GM12878 (cell line): Measurements from ENCODE around the gene MCM5. TPM values are rescaled to one million over a fixed set of nuclear protein-coding genes. Genes with fewer than 3 reads are reported as not detected.

Experiments
- ATAC-seq: fragments of 200-7000 bp; cut with Tn5 transposase; 3 replicates; pipeline ENCODE4 v1.9.1; 2020; ENCODE audit warnings: mild to moderate bottlenecking, moderate library complexity
- BruUV-seq: library from RNA; stranded (reverse); fragments of 400-500 nt; replicated peaks from 2 replicates; lab custom pipeline; 2021; lab: Mats Ljungman, UMichigan
- CTCF ChIA-PET: fragments of 300-600 bp; sonication (Branson Sonifier 250); formaldehyde crosslinking; extraction: SDS; loops from one replicate; lab custom pipeline; 2021; ENCODE audit warnings: inconsistent platforms; lab: Yijun Ruan, JAX
- POLR2A ChIA-PET: fragments of 350-600 bp; formaldehyde crosslinking; extraction: SDS; loops from one replicate; lab custom pipeline; 2021; ENCODE audit warnings: inconsistent platforms; lab: Charles Lee
- RAD21 ChIA-PET: fragments of 300-600 bp; sonication (Branson Sonifier 250); formaldehyde crosslinking; loops from one replicate; lab custom pipeline; 2023; ENCODE audit warnings: antibody characterized with exemption; ENCODE audit not compliant: unreplicated experiment; lab: Charles Lee
- SMC1A ChIA-PET: fragments of 300-600 bp; sonication (Branson Sonifier 250); formaldehyde crosslinking; loops from one replicate; lab custom pipeline; 2023; ENCODE audit not compliant: unreplicated experiment, uncharacterized antibody; lab: Charles Lee
- DNase-seq: peaks from one replicate; pipeline ENCODE4 v3.0.0-alpha.2; 2011; ENCODE audit warnings: low read depth, low spot score
- FAIRE-seq: peaks from 3 replicates; lab custom pipeline; 2011; peaks lifted over from hg19 to GRCh38; lab: Jason Lieb, UNC
- H2AFZ ChIP-seq: 2 replicates; pipeline ENCODE4 v1.6.0; 2011; ENCODE audit warnings: low read depth, low read length, control low read depth; ENCODE audit not compliant: control insufficient read depth
- H3K27ac ChIP-seq: 2 replicates; pipeline ENCODE4 v1.5.1; 2011; ENCODE audit warnings: control low read depth; ENCODE audit not compliant: control insufficient read depth, insufficient read depth
- H3K27me3 ChIP-seq, 2 experiments: replicated peaks in 1 of 2; 2 replicates each; pipeline versions ENCODE4 v1.6.0 to v1.6.1; 2011; ENCODE audit warnings: low read length in 1 of 2; ENCODE audit not compliant: control insufficient read depth in 2 of 2, insufficient read depth in 2 of 2
- H3K36me3 ChIP-seq, 2 experiments: 2 replicates each; pipeline ENCODE4 v1.5.1; 2011; ENCODE audit warnings: low read length in 1 of 2; ENCODE audit not compliant: control insufficient read depth in 2 of 2, insufficient read depth in 2 of 2
- H3K4me1 ChIP-seq: 2 replicates; pipeline ENCODE4 v1.6.1; 2011; ENCODE audit warnings: mild to moderate bottlenecking, low read length, moderate library complexity, mixed read lengths; ENCODE audit not compliant: control insufficient read depth, insufficient read depth
- H3K4me2 ChIP-seq: 2 replicates; pipeline ENCODE4 v1.6.0; 2011; ENCODE audit warnings: control low read depth; ENCODE audit not compliant: control insufficient read depth, insufficient read depth
- H3K4me3 ChIP-seq: fragments of 200-600 bp; sonication (generic); 2 replicates; pipeline ENCODE4 v1.5.1; 2016
- H3K79me2 ChIP-seq: 2 replicates; pipeline ENCODE4 v1.6.0; 2011; ENCODE audit warnings: low read length; ENCODE audit not compliant: control insufficient read depth, insufficient read depth
- H3K9ac ChIP-seq: 2 replicates; pipeline ENCODE4 v1.8.0; 2011; ENCODE audit warnings: low read length, control low read depth, mixed read lengths; ENCODE audit not compliant: control insufficient read depth, insufficient read depth
- H3K9me3 ChIP-seq: replicated peaks from 3 replicates; pipeline ENCODE4 v1.5.1; 2011; ENCODE audit warnings: mild to moderate bottlenecking, low read length; ENCODE audit not compliant: control insufficient read depth, insufficient read depth
- H4K20me1 ChIP-seq: 2 replicates; pipeline ENCODE4 v1.6.0; 2011; ENCODE audit not compliant: control insufficient read depth, insufficient read depth
- CBX3 ChIP-seq: fragments of 200-600 bp; sonication (generic); IDR thresholded peaks from 2 replicates; pipeline ENCODE4 v1.6.1; 2016; ENCODE audit warnings: low read depth, borderline replicate concordance
- CREB1 ChIP-seq: IDR thresholded peaks from 2 replicates; pipeline ENCODE4 v1.6.1; 2012; ENCODE audit warnings: low read depth, mild to moderate bottlenecking, inconsistent platforms
- HCFC1 ChIP-seq: fragments of 150-350 bp; IDR thresholded peaks from 2 replicates; pipeline ENCODE4 v1.6.1; 2014; ENCODE audit warnings: low read length
- IKZF2 ChIP-seq, 2 experiments: fragments of 450-650 bp; IDR thresholded peaks; 2 replicates each; pipeline ENCODE4 v1.6.1; 2017; ENCODE audit warnings: mild to moderate bottlenecking in 2 of 2, moderate library complexity in 2 of 2
- JUND ChIP-seq: IDR thresholded peaks from 2 replicates; pipeline ENCODE4 v1.6.1; 2012; ENCODE audit warnings: low read depth, mild to moderate bottlenecking, low read length, improper control_type of control experiment, moderate library complexity
- MTA2 ChIP-seq: fragments of 450-650 bp; IDR thresholded peaks from 2 replicates; pipeline ENCODE4 v1.6.1; 2016; ENCODE audit warnings: low read depth, mild to moderate bottlenecking, moderate library complexity
- MXI1 ChIP-seq: fragments of 150-350 bp; IDR thresholded peaks from 2 replicates; pipeline ENCODE4 v1.6.1; 2011; ENCODE audit warnings: low read depth, mild to moderate bottlenecking, inconsistent platforms, low read length, improper control_type of control experiment
- MYC ChIP-seq: IDR thresholded peaks from 2 replicates; pipeline ENCODE4 v1.6.1; 2011; ENCODE audit warnings: mild to moderate bottlenecking, low read length, moderate library complexity, inconsistent platforms; ENCODE audit not compliant: insufficient read depth, insufficient replicate concordance, insufficient read length, severe bottlenecking
- NFIC ChIP-seq: IDR thresholded peaks from 2 replicates; pipeline ENCODE4 v1.6.1; 2012; ENCODE audit warnings: low read depth, mild to moderate bottlenecking, inconsistent platforms, low read length, moderate library complexity
- PAX5 ChIP-seq: IDR thresholded peaks from 2 replicates; pipeline ENCODE4 v1.6.1; 2011; ENCODE audit warnings: low read depth, low read length, borderline replicate concordance
- PAX8 ChIP-seq: fragments of 450-650 bp; IDR thresholded peaks from 2 replicates; pipeline ENCODE4 v1.6.1; 2017; ENCODE audit warnings: mild to moderate bottlenecking, moderate library complexity
- WGBS: methylation state at CpG from one replicate; pipeline ENCODE4 v1.1.6; 2016; ENCODE audit warnings: low lambda C conversion rate; ENCODE audit not compliant: insufficient replicate concordance, insufficient coverage; ENCODE audit errors: missing lambda C conversion rate; 5-methylcytosine and 5-hydroxymethylcytosine counted together
- in situ Hi-C: fragments of 300-500 bp; cut with MboI; formaldehyde crosslinking; loops from 9 replicates; pipeline ENCODE4 v1.14.3; 2018; ENCODE audit warnings: mixed read lengths
- intact Hi-C: fragments of 100-400 bp; cut with micrococcal nuclease; formaldehyde crosslinking; loops from one replicate; pipeline ENCODE4 v1.14.2; 2022; ENCODE audit not compliant: unreplicated experiment
- polyA plus RNA-seq, 11 experiments: library from polyadenylated mRNA; depleted of rRNA in 4 of 11; unstranded in 6 of 11; stranded (reverse) in 5 of 11; fragments of >200 nt; fragmentation: Nextera tagmentation in 4 of 11; fragmentation: Illumina TruSeq in 1 of 11; extraction: Ambion mirVana in 4 of 11; extraction: Trizol in 1 of 11; gene quantifications; 1 replicate in 1 of 11; 2 replicates in 10 of 11; pipeline versions ENCODE4 v1.2.1 to v1.2.3, GENCODE V29; 2011 to 2016; ENCODE audit warnings: inconsistent platforms in 2 of 11, missing spikeins in 2 of 11, low read depth in 1 of 11
- total RNA-seq, 4 experiments: library from RNA; depleted of rRNA in 3 of 4; stranded (reverse); fragments of >200 nt in 3 of 4; fragmentation: Illumina TruSeq in 1 of 4; extraction: Trizol in 1 of 4; gene quantifications; 2 replicates each; pipeline versions ENCODE4 v1.2.1 to v1.2.3, GENCODE V29; 2013 to 2021

The MCM5 gene
- total and polyA plus RNA-seq, 10 of the 15 experiments (the other 5 are each of a cell fraction or from before 2014, with no cell fraction given): 14.1 to 360 (median 164) TPM

- Histone ChIP-seq H3K79me2 (no peaks in the 10 kb centered on the region), H3K9ac (no peak overlapping the region)
- in situ Hi-C loops (loop anchor here (25.0 kb wide), 1 partner anchor 1088 kb away; the partner anchor contains the start of gene FOXRED2), intact Hi-C loops (no loop called here)
- CTCF ChIA-PET: no interaction called here
- no peak for TF ChIP-seq HCFC1
- no peak for TF ChIP-seq IKZF2 (IDR thresholded peaks at IDR 0.05)
- TF ChIP-seq JUND: no peak
- no peak for TF ChIP-seq PAX8
- no peak for TF ChIP-seq CBX3
- TF ChIP-seq MXI1: no peak
- TF ChIP-seq MTA2: no peak
- no peak for TF ChIP-seq MYC
- no peak for TF ChIP-seq PAX5
- TF ChIP-seq NFIC: no peak
- TF ChIP-seq CREB1: no peak
- TF ChIP-seq, all 136 proteins: peak for 0
- no peaks in the 10 kb centered on the region for H3K27me3 ChIP-seq
- ChIA-PET POLR2A (no interaction called here), SMC1A (interaction anchor here (3.1 kb wide), 1 partner anchor 13 kb away, joined by 8 read pairs; no protein-coding TSS in a partner anchor), RAD21 (no interaction called here)
- WGBS: 97% methylated on average over 26 of the region's 26 CpGs
- H3K36me3 ChIP-seq: peaks cover 34 to 64% of the 10 kb centered on the region in 2 experiments; a peak in 3 of 4 replicates
- FAIRE-seq (no peak), ATAC-seq (no peak), DNase-seq (no peak)
- no peak overlapping the region for H3K27ac ChIP-seq
- H3K4me2 ChIP-seq: no peak overlapping the region
- no peak overlapping the region for H3K4me3 ChIP-seq
- no peak overlapping the region for H2AFZ ChIP-seq
- no peaks in the 10 kb centered on the region for H3K4me1 ChIP-seq
- no peaks in the 10 kb centered on the region; the same call in 1 of the 2 replicates for H4K20me1 ChIP-seq
- BruUV-seq: no TSS peak
- H3K9me3 ChIP-seq: no peaks in the 10 kb centered on the region
Observed at GRCh38 chr22:35424081-35424480, 24.1 kb downstream of the MCM5 start.
